ENCODE data around the gene TMEM198. TPM values are rescaled to one million over a fixed set of nuclear protein-coding genes. Genes with fewer than 3 reads are reported as not detected.

The TMEM198 gene
- total RNA-seq (1 to 10 TPM; 1.1 to 1.8 TPM), polyA plus RNA-seq (1 to 10 TPM in 1 of 2 donors, under 1 TPM in 1; 0.74 to 1.9 TPM)

- peaks cover 14 to 25% (median 19%) of the 10 kb centered on the region in 4 donors for H3K4me1 ChIP-seq (ENCODE audit: control insufficient read depth in 4 of 4, insufficient read depth in 4 of 4, low read length in 3 of 4)
- peaks cover 4 to 24% (median 11%) of the 10 kb centered on the region in 4 donors for H3K36me3 ChIP-seq (ENCODE audit: control insufficient read depth in 4 of 4, insufficient read depth in 3 of 4, low read depth in 1 of 4, low read length in 3 of 4)
- peak within 1 kb of the TSS; percentile 33 to 87 (median 71) for H3K4me3 ChIP-seq (ENCODE audit: low read depth in 1 of 3, low read length in 3 of 3)
- H3K9ac ChIP-seq (ENCODE audit: low read depth in 1 of 2, low read length in 2 of 2): peak within 1 kb of the TSS; percentile 56 to 69
- H3K27ac ChIP-seq (ENCODE audit: low read depth in 1 of 2, low read length in 2 of 2): peak within 1 kb of the TSS; percentile 61 to 84
- WGBS: under 1% methylated on average over 75 of the region's 75 CpGs
- DNase-seq (ENCODE audit: low spot score): peak; percentile 93
- H3K9me3 ChIP-seq (ENCODE audit: control insufficient read depth in 4 of 4, low read length in 3 of 4): no peaks in the 10 kb centered on the region
- peak; percentile 99 for TF ChIP-seq REST (IDR thresholded peaks at IDR 0.05)
- peak; percentile 24 to 27 for TF ChIP-seq HNF4A (conservative IDR thresholded peaks at IDR 0.05)
- TF ChIP-seq, protein P1, sequence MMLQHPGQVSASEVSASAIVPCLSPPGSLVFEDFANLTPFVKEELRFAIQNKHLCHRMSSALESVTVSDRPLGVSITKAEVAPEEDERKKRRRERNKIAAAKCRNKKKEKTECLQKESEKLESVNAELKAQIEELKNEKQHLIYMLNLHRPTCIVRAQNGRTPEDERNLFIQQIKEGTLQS (IDR thresholded peaks at IDR 0.05): no peak
- TF ChIP-seq, protein P2, sequence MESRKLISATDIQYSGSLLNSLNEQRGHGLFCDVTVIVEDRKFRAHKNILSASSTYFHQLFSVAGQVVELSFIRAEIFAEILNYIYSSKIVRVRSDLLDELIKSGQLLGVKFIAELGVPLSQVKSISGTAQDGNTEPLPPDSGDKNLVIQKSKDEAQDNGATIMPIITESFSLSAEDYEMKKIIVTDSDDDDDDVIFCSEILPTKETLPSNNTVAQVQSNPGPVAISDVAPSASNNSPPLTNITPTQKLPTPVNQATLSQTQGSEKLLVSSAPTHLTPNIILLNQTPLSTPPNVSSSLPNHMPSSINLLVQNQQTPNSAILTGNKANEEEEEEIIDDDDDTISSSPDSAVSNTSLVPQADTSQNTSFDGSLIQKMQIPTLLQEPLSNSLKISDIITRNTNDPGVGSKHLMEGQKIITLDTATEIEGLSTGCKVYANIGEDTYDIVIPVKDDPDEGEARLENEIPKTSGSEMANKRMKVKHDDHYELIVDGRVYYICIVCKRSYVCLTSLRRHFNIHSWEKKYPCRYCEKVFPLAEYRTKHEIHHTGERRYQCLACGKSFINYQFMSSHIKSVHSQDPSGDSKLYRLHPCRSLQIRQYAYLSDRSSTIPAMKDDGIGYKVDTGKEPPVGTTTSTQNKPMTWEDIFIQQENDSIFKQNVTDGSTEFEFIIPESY (IDR thresholded peaks at IDR 0.05): no peak
- no peak for TF ChIP-seq FOXA2 (IDR thresholded peaks at IDR 0.05)
- peak; percentile 67 to 78 for TF ChIP-seq EGR1 (IDR thresholded peaks at IDR 0.05; ENCODE audit: low read depth in 2 of 2)
- TF ChIP-seq JUND (IDR thresholded peaks at IDR 0.05): peak in 1 of 2 donors; percentile 69
- TF ChIP-seq GABPA (IDR thresholded peaks at IDR 0.05 in 1 of 2, conservative IDR thresholded peaks at IDR 0.05 in 1 of 2): peak; percentile 74 to 91
- peak; percentile 65 for TF ChIP-seq FOXA1 (IDR thresholded peaks at IDR 0.05)
- no peak for TF ChIP-seq TAF1 (conservative IDR thresholded peaks at IDR 0.05)
- TF ChIP-seq HNF4G (IDR thresholded peaks at IDR 0.05): no peak
- peak; percentile 32 to 44 for TF ChIP-seq RXRA (IDR thresholded peaks at IDR 0.05)
- peak; percentile 89 for TF ChIP-seq NR2F2 (IDR thresholded peaks at IDR 0.05)
- peak; percentile 73 for TF ChIP-seq SP1 (IDR thresholded peaks at IDR 0.05)
- TF ChIP-seq, protein P3, sequence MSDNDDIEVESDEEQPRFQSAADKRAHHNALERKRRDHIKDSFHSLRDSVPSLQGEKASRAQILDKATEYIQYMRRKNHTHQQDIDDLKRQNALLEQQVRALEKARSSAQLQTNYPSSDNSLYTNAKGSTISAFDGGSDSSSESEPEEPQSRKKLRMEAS (IDR thresholded peaks at IDR 0.05): no peak
- TF ChIP-seq RAD21 (IDR thresholded peaks at IDR 0.05): no peak
- TF ChIP-seq YY1 (IDR thresholded peaks at IDR 0.05): peak; percentile 33
- TF ChIP-seq, protein P4, sequence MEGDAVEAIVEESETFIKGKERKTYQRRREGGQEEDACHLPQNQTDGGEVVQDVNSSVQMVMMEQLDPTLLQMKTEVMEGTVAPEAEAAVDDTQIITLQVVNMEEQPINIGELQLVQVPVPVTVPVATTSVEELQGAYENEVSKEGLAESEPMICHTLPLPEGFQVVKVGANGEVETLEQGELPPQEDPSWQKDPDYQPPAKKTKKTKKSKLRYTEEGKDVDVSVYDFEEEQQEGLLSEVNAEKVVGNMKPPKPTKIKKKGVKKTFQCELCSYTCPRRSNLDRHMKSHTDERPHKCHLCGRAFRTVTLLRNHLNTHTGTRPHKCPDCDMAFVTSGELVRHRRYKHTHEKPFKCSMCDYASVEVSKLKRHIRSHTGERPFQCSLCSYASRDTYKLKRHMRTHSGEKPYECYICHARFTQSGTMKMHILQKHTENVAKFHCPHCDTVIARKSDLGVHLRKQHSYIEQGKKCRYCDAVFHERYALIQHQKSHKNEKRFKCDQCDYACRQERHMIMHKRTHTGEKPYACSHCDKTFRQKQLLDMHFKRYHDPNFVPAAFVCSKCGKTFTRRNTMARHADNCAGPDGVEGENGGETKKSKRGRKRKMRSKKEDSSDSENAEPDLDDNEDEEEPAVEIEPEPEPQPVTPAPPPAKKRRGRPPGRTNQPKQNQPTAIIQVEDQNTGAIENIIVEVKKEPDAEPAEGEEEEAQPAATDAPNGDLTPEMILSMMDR (IDR thresholded peaks at IDR 0.05; ENCODE audit: low read depth, low read length, missing input control): no peak
- H3K27me3 ChIP-seq (ENCODE audit: control insufficient read depth in 4 of 4, insufficient read depth in 4 of 4, low read length in 3 of 4): no peaks in the 10 kb centered on the region
These were observed at the start of gene TMEM198, which contains the start of gene CHPF for GRCh38 chr2:219543596-219544358. TMEM198 (plus strand) TSS chr2:219544028; CDS start chr2:219544728, 700 bp downstream. CHPF (minus strand) TSS chr2:219543809; CDS start chr2:219543538, 271 bp downstream.
